Gastrocnemius medialis (tissue), 4 donors: Measurements from ENCODE around the gene GALNTL6. TPM values are rescaled to one million over a fixed set of nuclear protein-coding genes. Genes with fewer than 3 reads are reported as not detected.

Source experiments
- ATAC-seq, 2 donors: fragments of 150-250 bp; one replicate each; pipeline ENCODE4 v1.9.1; 2016
- DNase-seq, 2 donors: peaks; one replicate each; pipeline ENCODE4 v3.0.0-alpha.2; 2019
- H3K27ac ChIP-seq, 4 donors: fragments of 200-600 bp; sonication (generic); 1 replicate in 1 of 4; 2 replicates in 3 of 4; pipeline ENCODE4 v1.5.1; 2016 to 2018; ENCODE audit warnings: mild to moderate bottlenecking in 2 of 4, moderate library complexity in 1 of 4
- H3K27me3 ChIP-seq, 3 donors: fragments of 200-600 bp; sonication (generic) in 2 of 3; 1 replicate in 1 of 3; 2 replicates in 2 of 3; pipeline versions ENCODE4 v1.5.1 to v1.6.0; 2016 to 2019; ENCODE audit warnings: mild to moderate bottlenecking in 1 of 3, moderate library complexity in 1 of 3
- H3K36me3 ChIP-seq, 2 donors: fragments of 200-600 bp; sonication (generic) in 1 of 2; one replicate each; pipeline ENCODE4 v1.5.1; 2017 to 2018
- H3K4me1 ChIP-seq, 2 donors: fragments of 200-600 bp; sonication (generic) in 1 of 2; one replicate each; pipeline ENCODE4 v1.5.1; 2016 to 2017; ENCODE audit warnings: mild to moderate bottlenecking in 2 of 2
- H3K4me3 ChIP-seq, 4 donors: fragments of 200-600 bp; sonication (generic) in 3 of 4; 1 replicate in 1 of 4; 2 replicates in 3 of 4; pipeline ENCODE4 v1.5.1; 2016 to 2019; ENCODE audit warnings: mild to moderate bottlenecking in 2 of 4
- H3K9me3 ChIP-seq, 3 donors: fragments of 200-600 bp; sonication (generic) in 2 of 3; 1 replicate in 1 of 3; 2 replicates in 2 of 3; pipeline ENCODE4 v1.5.1; 2016 to 2019
- CTCF ChIP-seq, 5 experiments: fragments of 450-650 bp in 3 of 5; fragments of 200-600 bp in 2 of 5; sonication (generic) in 2 of 5; IDR thresholded peaks in 4 of 5; conservative IDR thresholded peaks in 1 of 5; 1 replicate in 4 of 5; 2 replicates in 1 of 5; pipeline ENCODE4 v1.5.1; 2016 to 2019; ENCODE audit warnings: antibody characterized with exemption in 5 of 5, mild to moderate bottlenecking in 3 of 5, moderate library complexity in 3 of 5
- POLR2A ChIP-seq, 2 donors: fragments of 450-650 bp; IDR thresholded peaks; one replicate each; pipeline ENCODE4 v1.6.1; 2017; ENCODE audit warnings: antibody characterized with exemption in 2 of 2, mild to moderate bottlenecking in 2 of 2, moderate library complexity in 2 of 2
- in situ Hi-C, 4 donors: fragments of 200-750 bp; cut with MboI; loops; one replicate each; pipeline versions ENCODE4 v1.15.0 to v1.8.0; 2017; ENCODE audit warnings: low sequenced_read_pairs in 4 of 4
- intact Hi-C: fragments of 100-400 bp; cut with DNase I; formaldehyde crosslinking; loops from one replicate; pipeline ENCODE4 v1.15.1; 2023; ENCODE audit warnings: low total_unique reads
- total RNA-seq, 4 donors: library from RNA; depleted of rRNA; stranded (reverse); fragments of >200 nt; gene quantifications; one replicate each; pipeline versions ENCODE4 v1.1.0 to v1.2.3, GENCODE V29; 2016

GALNTL6 gene
- total RNA-seq, 4 donors from 2014 or later = not detected

- TF ChIP-seq CTCF (IDR thresholded peaks at IDR 0.05 in 4 of 5, conservative IDR thresholded peaks at IDR 0.05 in 1 of 5) (no peak), POLR2A (IDR thresholded peaks at IDR 0.05) (no peak)
- Histone ChIP-seq H3K36me3 (no peaks in the 10 kb centered on the region), H3K27me3 (no peaks in the 10 kb centered on the region), H3K9me3 (no peaks in the 10 kb centered on the region), H3K4me1 (no peaks in the 10 kb centered on the region), H3K27ac (no peak overlapping the region), H3K4me3 (no peak overlapping the region)
- in situ Hi-C loops = no loop called here
- ATAC-seq = no peak
- no peak for DNase-seq
- intact Hi-C loops = no loop called here
Observed at GRCh38 chr4:172867835-172868234, 1054.6 kb downstream of the GALNTL6 start.

- TF ChIP-seq CTCF (IDR thresholded peaks at IDR 0.05 in 4 of 5, conservative IDR thresholded peaks at IDR 0.05 in 1 of 5) (no peak), POLR2A (IDR thresholded peaks at IDR 0.05) (no peak)
- Histone ChIP-seq H3K27me3 (no peaks in the 10 kb centered on the region), H3K9me3 (no peaks in the 10 kb centered on the region), H3K4me3 (no peak overlapping the region), H3K4me1 (no peaks in the 10 kb centered on the region), H3K27ac (no peak overlapping the region), H3K36me3 (no peaks in the 10 kb centered on the region)
- in situ Hi-C loops = no loop called here
- DNase-seq = no peak
- no peak for ATAC-seq
- intact Hi-C loops = no loop called here
Observed at GRCh38 chr4:172868271-172868670, 1055.1 kb downstream of the GALNTL6 start.

GRCh38 chr4:172869621-172870268 lies 1056.5 kb downstream of the GALNTL6 start:
- H3K9me3 ChIP-seq = no peaks in the 10 kb centered on the region
- H3K27me3 ChIP-seq = no peaks in the 10 kb centered on the region
- no peak for TF ChIP-seq POLR2A (IDR thresholded peaks at IDR 0.05)
- TF ChIP-seq CTCF (IDR thresholded peaks at IDR 0.05 in 4 of 5, conservative IDR thresholded peaks at IDR 0.05 in 1 of 5) = no peak
- no peaks in the 10 kb centered on the region for H3K4me1 ChIP-seq
- in situ Hi-C loops (no loop called here), intact Hi-C loops (no loop called here)
- no peak overlapping the region for H3K4me3 ChIP-seq
- DNase-seq = no peak
- H3K36me3 ChIP-seq = no peaks in the 10 kb centered on the region
- ATAC-seq = no peak
- no peak overlapping the region for H3K27ac ChIP-seq

DNA sequence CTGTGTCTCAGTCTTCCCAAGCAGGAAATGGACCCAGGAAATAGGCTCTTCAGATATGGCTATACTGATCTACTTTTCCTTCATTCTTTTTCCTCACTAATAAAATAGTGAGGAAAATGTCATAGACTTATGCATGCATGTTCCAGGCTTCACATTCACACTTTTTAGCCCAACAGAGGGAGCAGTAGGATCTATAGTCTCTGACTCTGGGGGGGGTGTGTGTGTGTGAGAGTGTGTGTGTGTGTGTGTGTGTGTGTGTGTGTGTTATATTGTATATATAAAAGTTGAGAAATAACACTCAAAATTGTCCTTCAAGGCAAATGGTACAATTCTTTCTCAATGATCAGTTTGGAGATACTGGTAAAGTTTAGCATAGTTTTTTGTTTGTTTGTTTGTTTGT lies 1058.2 kb downstream of the GALNTL6 start:
- ATAC-seq (no peak), DNase-seq (no peak)
- Histone ChIP-seq H3K36me3 (no peaks in the 10 kb centered on the region), H3K27me3 (no peaks in the 10 kb centered on the region), H3K27ac (no peak overlapping the region), H3K4me3 (no peak overlapping the region), H3K4me1 (no peaks in the 10 kb centered on the region), H3K9me3 (no peaks in the 10 kb centered on the region)
- TF ChIP-seq CTCF (IDR thresholded peaks at IDR 0.05 in 4 of 5, conservative IDR thresholded peaks at IDR 0.05 in 1 of 5) (no peak), POLR2A (IDR thresholded peaks at IDR 0.05) (no peak)
- in situ Hi-C loops = no loop called here
- intact Hi-C loops = no loop called here

DNA sequence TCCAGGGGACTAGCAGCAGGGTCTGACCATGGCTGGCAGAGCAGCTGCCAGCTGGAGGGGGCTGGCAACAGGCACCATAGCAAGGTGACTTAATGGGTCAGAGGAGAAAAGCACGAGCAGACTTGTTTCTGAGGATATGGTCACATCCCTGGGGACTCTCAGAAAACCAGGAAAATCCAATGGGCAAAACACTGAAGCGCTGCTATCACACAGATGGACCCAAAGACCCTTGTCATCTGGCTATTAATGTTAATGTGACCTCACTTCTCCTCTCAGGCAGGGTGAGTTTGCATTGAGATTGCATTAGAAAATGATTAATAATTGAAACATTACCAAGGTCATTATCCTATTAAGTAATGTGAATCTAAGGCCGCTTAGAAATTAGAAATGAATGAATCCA lies 1061.7 kb downstream of the GALNTL6 start:
- ATAC-seq = no peak
- Histone ChIP-seq H3K4me1 (no peaks in the 10 kb centered on the region), H3K9me3 (no peaks in the 10 kb centered on the region), H3K27me3 (no peaks in the 10 kb centered on the region), H3K27ac (no peak overlapping the region), H3K4me3 (no peak overlapping the region), H3K36me3 (no peaks in the 10 kb centered on the region)
- intact Hi-C loops = no loop called here
- TF ChIP-seq POLR2A (IDR thresholded peaks at IDR 0.05) (no peak), CTCF (IDR thresholded peaks at IDR 0.05 in 4 of 5, conservative IDR thresholded peaks at IDR 0.05 in 1 of 5) (no peak)
- DNase-seq = no peak
- in situ Hi-C loops = no loop called here
